Mesothelial cell of epicardium (in vitro differentiated cells): ENCODE measurements around the gene VIPR2. TPM values are rescaled to one million over a fixed set of nuclear protein-coding genes. Genes with fewer than 3 reads are reported as not detected.

Experiments used
- DNase-seq, 2 experiments: peaks; one replicate each; pipeline ENCODE4 v3.0.0; 2021; ENCODE audit warnings: low spot score in 2 of 2; ENCODE audit not compliant: unreplicated experiment in 2 of 2
- H3K27ac Mint-ChIP-seq: 2 replicates; pipeline ENCODE4 v1.8.0; 2021; ENCODE audit warnings: mixed read lengths
- H3K27me3 Mint-ChIP-seq: 2 replicates; pipeline ENCODE4 v1.8.0; 2021; ENCODE audit warnings: low read depth, mixed read lengths
- H3K36me3 Mint-ChIP-seq: 2 replicates; pipeline ENCODE4 v1.8.0; 2021; ENCODE audit warnings: mixed read lengths
- H3K4me1 Mint-ChIP-seq: 2 replicates; pipeline ENCODE4 v1.8.0; 2021; ENCODE audit warnings: mixed read lengths
- H3K4me3 Mint-ChIP-seq: 2 replicates; pipeline ENCODE4 v1.8.0; 2021; ENCODE audit warnings: mild to moderate bottlenecking, moderate library complexity, mixed read lengths
- H3K9me3 Mint-ChIP-seq: 2 replicates; pipeline ENCODE4 v1.8.0; 2021; ENCODE audit warnings: mixed read lengths
- total RNA-seq: library from RNA; stranded (reverse); gene quantifications from 3 replicates; pipeline ENCODE4 v1.2.1, GENCODE V29; 2021
- TF ChIP-seq, protein P1 (sequence below): fragments of 200-600 bp; sonication (generic); IDR thresholded peaks from one replicate; pipeline ENCODE4 v1.5.0; 2021; ENCODE audit warnings: antibody characterized with exemption; ENCODE audit not compliant: unreplicated experiment

The VIPR2 gene
- total RNA-seq, 1 donor from 2014 or later = 0.04 TPM

DNA sequence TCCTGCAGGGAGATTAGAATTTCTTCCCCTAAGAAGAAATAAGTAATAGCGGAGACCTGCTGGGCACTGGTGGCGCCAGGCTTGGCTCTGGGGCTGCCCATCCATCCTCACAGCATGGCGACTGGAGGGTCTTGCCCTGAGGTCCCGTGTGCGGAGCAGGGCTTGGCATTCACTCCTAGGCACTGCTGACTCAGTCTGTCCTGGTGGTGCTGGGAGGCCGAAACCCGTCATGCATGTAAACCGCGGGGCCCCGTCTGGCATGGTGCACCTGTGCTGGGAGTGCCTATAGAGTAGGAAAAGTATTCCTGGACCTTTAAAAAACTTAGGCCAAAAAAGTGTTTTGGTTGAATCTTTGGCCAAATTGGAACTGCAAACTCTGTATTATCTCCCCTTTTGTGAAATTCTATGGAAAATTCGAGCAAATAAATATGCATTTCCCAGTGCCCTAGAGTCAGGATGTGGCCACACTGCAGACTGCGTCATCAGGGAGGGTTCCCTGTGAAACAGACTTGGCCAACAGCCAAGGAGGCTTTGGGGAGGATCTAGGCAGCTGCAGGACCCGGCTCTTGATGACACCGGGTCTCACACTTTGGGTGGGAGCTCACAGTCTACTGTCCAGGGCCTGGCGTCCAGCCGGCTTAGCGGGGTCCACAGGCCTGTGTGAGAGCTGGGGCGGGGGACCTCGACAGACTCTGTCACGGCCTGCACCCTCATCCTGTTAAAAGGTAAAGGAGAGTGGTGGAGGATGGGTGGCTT lies 122.3 kb downstream of the VIPR2 start:
- TF ChIP-seq, protein P1, sequence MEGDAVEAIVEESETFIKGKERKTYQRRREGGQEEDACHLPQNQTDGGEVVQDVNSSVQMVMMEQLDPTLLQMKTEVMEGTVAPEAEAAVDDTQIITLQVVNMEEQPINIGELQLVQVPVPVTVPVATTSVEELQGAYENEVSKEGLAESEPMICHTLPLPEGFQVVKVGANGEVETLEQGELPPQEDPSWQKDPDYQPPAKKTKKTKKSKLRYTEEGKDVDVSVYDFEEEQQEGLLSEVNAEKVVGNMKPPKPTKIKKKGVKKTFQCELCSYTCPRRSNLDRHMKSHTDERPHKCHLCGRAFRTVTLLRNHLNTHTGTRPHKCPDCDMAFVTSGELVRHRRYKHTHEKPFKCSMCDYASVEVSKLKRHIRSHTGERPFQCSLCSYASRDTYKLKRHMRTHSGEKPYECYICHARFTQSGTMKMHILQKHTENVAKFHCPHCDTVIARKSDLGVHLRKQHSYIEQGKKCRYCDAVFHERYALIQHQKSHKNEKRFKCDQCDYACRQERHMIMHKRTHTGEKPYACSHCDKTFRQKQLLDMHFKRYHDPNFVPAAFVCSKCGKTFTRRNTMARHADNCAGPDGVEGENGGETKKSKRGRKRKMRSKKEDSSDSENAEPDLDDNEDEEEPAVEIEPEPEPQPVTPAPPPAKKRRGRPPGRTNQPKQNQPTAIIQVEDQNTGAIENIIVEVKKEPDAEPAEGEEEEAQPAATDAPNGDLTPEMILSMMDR = no peak
- Mint-ChIP-seq H3K27me3 (no peaks in the 10 kb centered on the region), H3K4me1 (peaks cover 42% of the 10 kb centered on the region), H3K9me3 (no peaks in the 10 kb centered on the region), H3K36me3 (no peaks in the 10 kb centered on the region), H3K4me3 (no peak overlapping the region), H3K27ac (no peak overlapping the region)
- no peak for DNase-seq

- peaks cover 34% of the 10 kb centered on the region for H3K4me1 Mint-ChIP-seq
- TF ChIP-seq, protein P1 = no peak
- H3K4me3 Mint-ChIP-seq = no peak overlapping the region
- no peaks in the 10 kb centered on the region for H3K27me3 Mint-ChIP-seq
- H3K27ac Mint-ChIP-seq = no peak overlapping the region
- H3K36me3 Mint-ChIP-seq = no peaks in the 10 kb centered on the region
- H3K9me3 Mint-ChIP-seq = no peaks in the 10 kb centered on the region
- DNase-seq = no peak
Measured at GRCh38 chr7:159020987-159021386, 123.7 kb downstream of the VIPR2 start.

GRCh38 chr7:159019111-159019510 lies 125.6 kb downstream of the VIPR2 start:
- no peak overlapping the region for H3K4me3 Mint-ChIP-seq
- no peak for DNase-seq
- no peaks in the 10 kb centered on the region for H3K36me3 Mint-ChIP-seq
- no peaks in the 10 kb centered on the region for H3K9me3 Mint-ChIP-seq
- H3K27ac Mint-ChIP-seq = peak overlapping the region; percentile 37
- TF ChIP-seq, protein P1 = no peak
- no peaks in the 10 kb centered on the region for H3K27me3 Mint-ChIP-seq
- peaks cover 38% of the 10 kb centered on the region for H3K4me1 Mint-ChIP-seq

DNA sequence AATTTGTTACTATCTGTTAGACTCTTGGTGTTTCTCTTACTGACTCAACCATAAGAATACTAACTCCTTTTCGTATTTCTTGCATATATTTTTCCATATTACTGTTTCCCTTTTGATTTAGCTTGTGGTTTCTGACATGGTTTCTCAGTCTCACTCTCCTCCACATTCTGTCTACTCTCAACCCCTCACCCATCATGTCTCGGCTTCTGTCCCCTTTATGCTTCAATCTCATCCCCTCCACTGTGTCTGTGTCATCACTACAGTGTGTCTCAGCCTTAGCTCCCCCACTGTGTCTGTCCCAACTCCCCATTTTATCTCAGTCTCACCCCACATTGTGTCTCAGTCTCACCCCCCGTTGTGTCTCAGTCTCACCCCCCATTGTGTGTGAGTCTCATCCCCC lies 126.9 kb downstream of the VIPR2 start:
- TF ChIP-seq, protein P1 = no peak
- Mint-ChIP-seq H3K36me3 (no peaks in the 10 kb centered on the region), H3K27me3 (no peaks in the 10 kb centered on the region), H3K27ac (no peak overlapping the region), H3K4me3 (no peak overlapping the region), H3K4me1 (peaks cover 34% of the 10 kb centered on the region), H3K9me3 (no peaks in the 10 kb centered on the region)
- no peak for DNase-seq

DNA sequence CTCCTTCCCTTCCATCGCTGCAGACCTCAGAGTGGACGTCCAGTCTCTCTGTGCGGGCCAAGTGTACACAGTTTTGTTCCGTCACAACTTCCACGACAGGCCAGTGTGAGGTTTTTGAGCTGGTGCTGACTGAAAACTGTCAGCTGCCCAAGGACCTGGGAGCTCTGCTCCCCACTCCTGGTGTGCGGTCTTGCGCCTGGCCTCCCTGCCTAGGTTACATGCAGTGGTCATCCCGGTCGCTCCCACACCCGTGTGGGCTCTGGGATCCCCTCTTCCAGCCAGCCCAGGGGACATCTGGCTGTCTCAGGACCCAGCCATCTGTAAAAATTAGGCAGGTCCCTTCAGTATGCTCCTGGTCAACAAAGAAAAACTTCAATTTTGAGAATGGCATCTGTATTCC lies 127.5 kb downstream of the VIPR2 start:
- no peaks in the 10 kb centered on the region for H3K36me3 Mint-ChIP-seq

More for the DNA sequence above, 127.5 kb downstream of the VIPR2 start:
- H3K9me3 Mint-ChIP-seq = no peaks in the 10 kb centered on the region
- H3K4me1 Mint-ChIP-seq = peaks cover 33% of the 10 kb centered on the region
- no peak for DNase-seq
- no peak overlapping the region for H3K4me3 Mint-ChIP-seq
- no peaks in the 10 kb centered on the region for H3K27me3 Mint-ChIP-seq
- no peak overlapping the region for H3K27ac Mint-ChIP-seq
- TF ChIP-seq, protein P1 = no peak
